GM18858 (cell line): ENCODE results near the gene TPRG1.
"Not testable (repeated sequence)": the region's sequence is repeated elsewhere in the genome, so short reads cannot be mapped to it uniquely, and the experiment has no call there.

Experiments used
- ATAC-seq: cut with Tn5 transposase; IDR thresholded peaks from one replicate; pipeline ENCODE4 v1.9.1; 2021; ENCODE audit not compliant: unreplicated experiment

TPRG1 gene

DNA sequence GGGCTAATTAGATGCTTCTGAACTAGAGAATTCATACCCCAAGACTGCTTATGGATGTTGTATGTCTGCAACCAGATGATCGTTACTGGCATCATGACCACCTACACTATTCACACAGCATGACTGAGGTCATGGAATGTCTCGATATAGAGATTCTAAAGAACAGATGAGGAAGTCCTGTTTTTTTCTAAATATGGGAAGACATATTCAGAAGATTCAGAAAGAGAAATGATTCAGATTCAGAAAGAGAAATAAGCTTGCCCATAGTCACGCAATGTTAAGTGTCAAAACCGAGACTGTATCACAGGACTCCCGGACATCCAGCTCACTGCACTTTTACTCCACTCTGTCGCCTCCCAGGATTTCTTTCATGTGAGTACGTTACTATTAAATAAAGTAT is 136.2 kb downstream of the TPRG1 start:
- ATAC-seq: no peak

DNA sequence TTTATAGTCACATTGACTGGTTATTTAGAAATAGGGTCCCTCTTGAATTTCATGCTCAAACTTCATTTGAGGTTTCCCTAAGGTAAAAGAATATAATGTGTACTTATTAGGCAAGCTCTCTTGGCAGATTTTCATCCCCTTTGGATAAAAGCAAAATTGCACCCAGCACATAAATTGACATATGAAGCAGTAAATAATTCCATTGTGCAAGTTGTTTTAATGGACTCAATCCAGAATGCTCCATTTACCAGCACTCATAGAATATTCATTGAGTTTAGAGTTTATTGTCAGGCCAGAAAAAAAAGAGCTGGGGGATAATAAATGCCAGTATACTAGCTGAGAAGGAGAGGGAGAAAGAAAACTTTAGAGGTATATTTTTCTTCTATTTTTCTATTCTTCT is 136.8 kb downstream of the TPRG1 start:
- ATAC-seq: no peak

DNA sequence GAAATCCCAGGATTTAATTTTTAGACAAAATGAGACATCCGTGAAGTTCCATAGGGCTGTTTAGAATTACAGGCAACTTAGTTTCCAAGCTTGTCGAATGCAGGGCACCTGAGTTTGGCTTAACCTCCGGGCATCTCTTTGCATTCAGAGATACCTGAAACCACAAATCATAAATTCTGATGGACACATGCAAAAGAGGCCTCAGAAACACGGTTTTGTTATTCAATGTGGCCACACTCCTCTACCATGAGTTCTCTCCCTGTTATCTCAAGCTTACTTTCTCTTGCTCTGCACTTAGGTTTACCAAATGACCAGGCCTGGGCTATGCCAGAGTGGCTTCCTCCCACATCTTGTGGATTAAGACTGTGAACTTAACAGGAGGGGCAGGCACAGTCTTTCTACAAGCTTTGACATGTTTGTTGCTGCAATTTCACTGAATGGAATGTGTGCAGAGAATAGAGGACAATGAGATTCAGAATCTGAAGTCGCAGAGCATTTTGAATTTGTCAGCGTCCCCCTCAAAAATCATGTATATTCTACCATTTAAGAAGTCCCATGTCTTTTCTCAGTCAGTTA is 137.7 kb downstream of the TPRG1 start:
- no peak for ATAC-seq

DNA sequence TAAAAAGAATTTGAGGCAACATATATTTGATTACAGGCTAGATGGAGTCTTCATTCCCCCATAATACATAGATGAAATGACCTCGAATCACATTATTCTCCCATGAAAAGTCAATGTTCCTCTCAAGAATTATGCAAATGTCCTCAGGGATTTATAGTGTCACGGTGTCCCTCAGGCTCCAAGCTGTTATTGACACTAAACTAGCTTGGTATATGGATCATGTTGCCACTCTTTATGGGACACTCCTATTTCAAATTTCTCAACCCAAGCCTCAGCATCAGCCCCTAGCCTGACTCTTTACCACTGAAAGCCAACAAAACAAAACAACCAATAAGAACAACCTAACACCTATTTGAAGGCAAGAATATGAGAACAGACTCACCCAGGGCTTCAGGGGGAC is 139.8 kb downstream of the TPRG1 start:
- ATAC-seq: no peak

DNA sequence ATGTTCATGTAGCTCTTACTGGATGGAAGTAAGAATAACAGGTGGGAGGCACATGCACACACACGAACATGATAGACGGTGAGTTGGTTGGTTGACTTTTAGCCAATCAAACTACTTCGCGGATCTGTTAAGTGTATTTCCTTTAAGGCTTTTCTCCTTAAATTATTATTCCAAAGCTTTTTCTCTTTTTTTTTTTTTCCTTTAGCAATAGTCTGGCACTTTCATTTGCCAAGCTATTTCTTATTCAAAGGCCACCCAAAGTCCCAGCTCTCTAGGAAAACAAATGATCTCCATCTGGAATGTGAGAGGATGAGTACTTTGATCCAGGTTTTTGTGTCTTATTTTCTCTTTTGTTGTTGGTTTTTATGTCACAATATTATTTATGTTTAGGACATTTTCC is 141.1 kb downstream of the TPRG1 start:
- ATAC-seq: no peak

GRCh38 chr3:189316296-189317019 is 144.7 kb downstream of the TPRG1 start:
- ATAC-seq: no peak

DNA sequence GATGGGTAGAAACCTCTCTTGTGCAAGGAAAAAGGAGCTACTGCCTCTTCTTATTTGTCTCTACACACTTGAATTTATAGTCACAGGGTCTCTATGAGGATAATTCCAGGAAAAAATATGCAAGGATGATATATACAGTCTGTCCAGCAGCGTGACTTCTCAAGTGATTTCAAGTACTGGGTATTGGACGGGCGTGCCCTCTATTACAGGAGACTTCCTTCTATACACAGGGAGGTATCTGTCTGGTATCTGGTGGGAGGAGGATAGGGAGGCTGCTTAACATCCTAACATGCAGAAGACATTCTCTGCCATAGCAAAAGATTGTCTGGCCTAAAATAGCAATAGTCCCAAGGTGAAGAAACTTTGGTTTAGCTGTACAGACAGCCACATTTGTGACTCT is 146.1 kb downstream of the TPRG1 start:
- no peak for ATAC-seq

GRCh38 chr3:189320511-189320910 is 148.7 kb downstream of the TPRG1 start:
- no peak for ATAC-seq

GRCh38 chr3:189322339-189322738 is 150.6 kb downstream of the TPRG1 start:
- no peak for ATAC-seq

- peak; percentile 100 for ATAC-seq
These were observed 152.9 kb downstream of the TPRG1 start for GRCh38 chr3:189324538-189325138.

DNA sequence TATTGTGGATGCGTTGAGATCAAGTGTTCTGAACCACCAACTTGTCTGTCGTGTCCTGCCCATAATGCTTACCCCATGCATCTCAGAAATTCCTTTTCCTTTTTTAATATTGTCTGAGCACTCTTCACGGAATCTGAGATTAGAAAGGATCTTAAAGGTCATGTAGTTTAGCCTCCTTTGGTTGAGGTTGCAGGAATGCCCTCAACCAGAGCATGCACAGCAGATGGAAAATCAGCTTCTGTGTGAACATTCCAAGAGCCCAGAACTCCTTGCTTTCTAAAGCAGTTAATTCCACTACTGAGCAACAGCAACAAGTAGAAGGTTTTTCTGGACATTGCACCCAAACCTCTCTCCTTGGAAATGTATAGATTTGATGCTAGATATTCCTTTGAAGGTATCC is 153.7 kb downstream of the TPRG1 start:
- no peak for ATAC-seq

GRCh38 chr3:189329630-189330029 is 157.9 kb downstream of the TPRG1 start:
- ATAC-seq: not testable (repeated sequence)

GRCh38 chr3:189330066-189330465 is 158.3 kb downstream of the TPRG1 start:
- no peak for ATAC-seq

GRCh38 chr3:189331002-189331418 is 159.2 kb downstream of the TPRG1 start:
- no peak for ATAC-seq

GRCh38 chr3:189334064-189334920 is 162.5 kb downstream of the TPRG1 start:
- ATAC-seq: no peak

- no peak for ATAC-seq
These were observed 165.9 kb downstream of the TPRG1 start for GRCh38 chr3:189337673-189338091.

- no peak for ATAC-seq
These were observed 166.6 kb downstream of the TPRG1 start for GRCh38 chr3:189338366-189338765.

- ATAC-seq: no peak
These were observed 168.2 kb downstream of the TPRG1 start for GRCh38 chr3:189339996-189340395.

DNA sequence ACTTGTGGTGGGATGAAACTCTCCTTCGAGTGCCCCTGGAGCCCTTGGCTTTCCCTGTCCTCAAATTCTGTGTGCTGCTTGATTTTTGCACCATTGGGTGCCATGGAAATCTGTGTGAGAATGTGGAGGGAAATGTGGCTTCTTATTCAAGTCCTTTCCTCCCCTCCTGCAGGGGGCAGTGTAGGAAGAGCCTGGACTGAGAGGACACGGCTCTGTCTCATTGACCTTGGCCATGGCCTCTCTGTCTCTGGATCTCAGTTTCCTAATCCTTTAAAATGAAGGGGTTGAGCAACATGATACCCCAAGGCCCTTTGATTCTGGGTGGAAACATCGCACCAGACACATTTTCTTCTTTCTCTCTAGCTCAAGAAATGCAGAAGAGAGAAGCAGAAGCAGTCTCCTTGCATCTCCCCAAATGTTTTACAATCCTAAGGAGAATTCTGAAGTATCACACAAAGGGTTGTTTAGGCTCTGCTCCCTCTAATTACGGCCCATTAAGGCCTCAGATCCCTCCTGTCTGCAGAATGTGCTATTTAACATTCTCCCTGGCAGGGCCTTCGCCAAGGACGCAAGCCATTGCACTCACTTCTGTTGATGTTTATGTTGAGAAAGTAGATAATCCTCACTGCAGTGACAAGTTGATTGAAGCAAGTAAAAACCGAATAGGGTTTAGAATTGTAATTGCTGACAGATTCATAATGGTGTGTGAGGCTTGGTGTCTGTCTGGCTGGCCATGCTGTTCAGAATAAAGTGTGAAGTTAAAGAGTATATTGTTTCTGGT is 169.1 kb downstream of the TPRG1 start:
- ATAC-seq: no peak

GRCh38 chr3:189342811-189343210 is 171.0 kb downstream of the TPRG1 start:
- ATAC-seq: no peak

DNA sequence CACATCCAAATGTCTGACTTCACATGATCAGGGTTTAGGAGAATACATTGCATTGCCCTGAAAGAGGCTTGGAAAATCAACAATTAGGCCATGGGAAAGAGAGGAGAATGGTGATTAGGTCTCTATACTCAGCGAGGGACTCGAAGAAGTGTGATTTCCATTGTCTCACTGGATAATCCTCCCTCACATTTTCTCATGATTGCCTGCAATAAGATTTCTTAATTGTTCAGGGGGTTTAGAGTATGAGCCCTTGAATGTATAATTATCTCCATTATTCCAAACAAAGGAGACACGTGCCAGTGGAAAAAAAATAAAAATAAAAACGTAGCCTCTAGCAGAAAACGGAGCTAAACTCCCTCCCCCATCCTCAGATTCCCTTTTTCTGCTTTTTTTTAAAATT is 173.2 kb downstream of the TPRG1 start:
- ATAC-seq: no peak
